Activated gamma-delta T cell treated with anti-CD3 and anti-CD28 coated beads, Interleukin-2, amount 50 U/mL, for 16 hours (primary cell): Measurements from ENCODE around the gene OR5K4.
A peak's percentile ranks its signal among the peaks of the same experiment; 100 is the strongest.

Experiments used
- DNase-seq: peaks from one replicate; pipeline ENCODE4 v3.0.0-alpha.2; 2020; ENCODE audit warnings: low read depth

Gene OR5K4

GRCh38 chr3:98353554-98353953, at the start of gene OR5K4:
TSS of gene OR5K4 (plus strand) at chr3:98353854. CDS start at chr3:98353854, 0 bp downstream.
- no peak for DNase-seq

GRCh38 chr3:98322101-98322500, 31.6 kb upstream of the OR5K4 start:
- no peak for DNase-seq

GRCh38 chr3:98322686-98323085, 31.0 kb upstream of the OR5K4 start:
- DNase-seq: no peak

GRCh38 chr3:98323425-98323824, 30.2 kb upstream of the OR5K4 start:
- no peak for DNase-seq

GRCh38 chr3:98325055-98325454, 28.6 kb upstream of the OR5K4 start:
- DNase-seq: no peak

GRCh38 chr3:98326105-98326893, 27.4 kb upstream of the OR5K4 start:
- no peak for DNase-seq

GRCh38 chr3:98326945-98327344, 26.7 kb upstream of the OR5K4 start:
- DNase-seq: no peak

GRCh38 chr3:98328933-98329332, 24.7 kb upstream of the OR5K4 start:
- no peak for DNase-seq

GRCh38 chr3:98329392-98330124, 24.1 kb upstream of the OR5K4 start:
- DNase-seq: peak; percentile 7

- no peak for DNase-seq
Measured at GRCh38 chr3:98331329-98331728, 22.3 kb upstream of the OR5K4 start.

GRCh38 chr3:98333989-98334606, 19.6 kb upstream of the OR5K4 start:
- no peak for DNase-seq

GRCh38 chr3:98339031-98339430, 14.6 kb upstream of the OR5K4 start:
- DNase-seq: no peak

- no peak for DNase-seq
Measured at GRCh38 chr3:98341758-98342157, 11.9 kb upstream of the OR5K4 start.

GRCh38 chr3:98343647-98344507, 9.8 kb upstream of the OR5K4 start:
- no peak for DNase-seq

- no peak for DNase-seq
Measured at GRCh38 chr3:98350082-98350481, 3.6 kb upstream of the OR5K4 start.

- no peak for DNase-seq
Measured at GRCh38 chr3:98359250-98359649, 5.6 kb downstream of the OR5K4 start.

GRCh38 chr3:98359993-98360675, 6.5 kb downstream of the OR5K4 start:
- no peak for DNase-seq

- no peak for DNase-seq
Measured at GRCh38 chr3:98360681-98361080, 7.0 kb downstream of the OR5K4 start.

GRCh38 chr3:98361289-98361688, 7.6 kb downstream of the OR5K4 start:
- DNase-seq: no peak

- no peak for DNase-seq
Measured at GRCh38 chr3:98367464-98368246, 14.0 kb downstream of the OR5K4 start.

GRCh38 chr3:98371186-98371585, 17.5 kb downstream of the OR5K4 start:
- DNase-seq: no peak
